ENCODE results near the gene RTN1. TPM values are rescaled to one million over a fixed set of nuclear protein-coding genes. Genes with fewer than 3 reads are reported as not detected.

The RTN1 gene
- total and polyA plus RNA-seq, 2 donors (not counting 1 experiment from before 2014, with no cell fraction given): 0.34 TPM; not detected in 1

DNA sequence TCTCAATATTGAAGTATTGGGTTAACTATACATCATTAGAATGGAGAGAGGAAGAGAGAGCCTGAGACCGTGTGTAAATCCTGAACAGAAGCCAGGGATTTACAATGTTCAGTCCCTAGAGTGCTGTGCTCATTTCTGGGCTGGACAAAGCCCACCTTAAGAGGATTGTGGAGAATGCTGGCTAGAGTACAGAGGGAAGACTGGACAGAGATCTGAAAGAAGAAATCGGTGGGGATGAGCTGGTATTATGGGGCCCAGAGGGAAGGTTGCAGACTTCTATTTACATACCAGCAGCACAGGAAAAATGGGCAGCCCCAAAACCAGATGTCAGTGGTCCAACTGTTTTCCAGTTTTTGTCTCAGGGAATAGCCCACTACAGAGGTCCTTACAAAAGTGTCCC, 42.3 kb downstream of the RTN1 start:
- Mint-ChIP-seq H3K9me3 (ENCODE audit: insufficient read depth) (no peaks in the 10 kb centered on the region), H3K27me3 (peaks cover 19% of the 10 kb centered on the region), H3K27ac (no peak overlapping the region), H3K4me3 (no peak overlapping the region), H3K4me1 (no peaks in the 10 kb centered on the region)
- ChIA-PET CTCF (no interaction called here), POLR2A (no interaction called here)
- Histone ChIP-seq H3K27me3 (replicated peaks in 1 of 4; ENCODE audit: control extremely low read depth in 1 of 4, control insufficient read depth in 3 of 4, insufficient read depth in 4 of 4, low read length in 3 of 4) (peaks cover 0 to 4% (median 0%) of the 10 kb centered on the region in 4 experiments), H3K9me3 (ENCODE audit: control extremely low read depth in 1 of 3, control insufficient read depth in 2 of 3, insufficient read depth in 1 of 3, low read length in 2 of 3) (no peaks in the 10 kb centered on the region), H2AFZ (ENCODE audit: insufficient read depth, low read depth, low read length, poor library complexity, severe bottlenecking) (no peak overlapping the region), H3K27ac (ENCODE audit: low read length in 2 of 2) (no peak overlapping the region), H4K20me1 (ENCODE audit: control insufficient read depth, insufficient read depth, low read length, poor library complexity, severe bottlenecking) (no peaks in the 10 kb centered on the region), H3K4me1 (ENCODE audit: control insufficient read depth in 2 of 2, insufficient read depth in 2 of 2, low read length in 2 of 2) (no peaks in the 10 kb centered on the region), H3K4me3 (ENCODE audit: control extremely low read depth in 1 of 5, extremely low read depth in 1 of 5, insufficient read depth in 1 of 5, low read depth in 2 of 5, low read length in 4 of 5) (no peak overlapping the region), H3K9ac (ENCODE audit: low read length) (no peak overlapping the region), H3K4me2 (replicated peaks; ENCODE audit: low read depth, low read length, poor library complexity, severe bottlenecking) (no peak overlapping the region), H3K36me3 (replicated peaks in 1 of 2; ENCODE audit: control extremely low read depth in 1 of 2, control insufficient read depth in 1 of 2, extremely low read depth in 1 of 2, insufficient read depth in 2 of 2, low read length in 1 of 2) (no peaks in the 10 kb centered on the region), H3K79me2 (ENCODE audit: control insufficient read depth, insufficient read depth, low read length) (no peaks in the 10 kb centered on the region)
- ATAC-seq (ENCODE audit: low read depth) (no peak), DNase-seq (no peak)
- intact Hi-C loops (cut with micrococcal nuclease): no loop called here
- 60% methylated on average over 1 of the region's 2 CpGs for WGBS (ENCODE audit: insufficient coverage)
- TF ChIP-seq EZH2 (IDR thresholded peaks at IDR 0.05; ENCODE audit: borderline replicate concordance, insufficient read depth, low read depth, low read length, poor library complexity, severe bottlenecking): no peak
- TF ChIP-seq, protein P1, sequence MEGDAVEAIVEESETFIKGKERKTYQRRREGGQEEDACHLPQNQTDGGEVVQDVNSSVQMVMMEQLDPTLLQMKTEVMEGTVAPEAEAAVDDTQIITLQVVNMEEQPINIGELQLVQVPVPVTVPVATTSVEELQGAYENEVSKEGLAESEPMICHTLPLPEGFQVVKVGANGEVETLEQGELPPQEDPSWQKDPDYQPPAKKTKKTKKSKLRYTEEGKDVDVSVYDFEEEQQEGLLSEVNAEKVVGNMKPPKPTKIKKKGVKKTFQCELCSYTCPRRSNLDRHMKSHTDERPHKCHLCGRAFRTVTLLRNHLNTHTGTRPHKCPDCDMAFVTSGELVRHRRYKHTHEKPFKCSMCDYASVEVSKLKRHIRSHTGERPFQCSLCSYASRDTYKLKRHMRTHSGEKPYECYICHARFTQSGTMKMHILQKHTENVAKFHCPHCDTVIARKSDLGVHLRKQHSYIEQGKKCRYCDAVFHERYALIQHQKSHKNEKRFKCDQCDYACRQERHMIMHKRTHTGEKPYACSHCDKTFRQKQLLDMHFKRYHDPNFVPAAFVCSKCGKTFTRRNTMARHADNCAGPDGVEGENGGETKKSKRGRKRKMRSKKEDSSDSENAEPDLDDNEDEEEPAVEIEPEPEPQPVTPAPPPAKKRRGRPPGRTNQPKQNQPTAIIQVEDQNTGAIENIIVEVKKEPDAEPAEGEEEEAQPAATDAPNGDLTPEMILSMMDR (IDR thresholded peaks at IDR 0.05): no peak

DNA sequence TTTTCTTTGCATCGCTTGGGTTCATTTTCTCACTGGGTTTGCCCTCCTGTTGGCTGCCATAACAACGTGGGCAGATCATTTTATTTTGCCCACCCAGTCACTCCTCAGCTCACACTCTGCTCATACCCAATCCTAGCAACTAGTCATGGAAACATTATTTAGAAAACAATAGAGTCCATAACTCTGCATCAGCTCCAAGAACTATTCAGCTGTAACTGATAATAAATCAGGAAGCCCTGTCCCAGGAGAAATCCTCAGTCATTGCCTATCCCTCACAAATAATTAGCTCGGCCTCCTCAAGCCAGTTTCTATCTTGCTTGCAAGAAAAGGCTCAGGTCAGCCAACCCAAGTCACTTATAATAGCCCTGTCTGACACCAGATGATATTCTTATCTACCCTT, 43.2 kb downstream of the RTN1 start:
- Histone ChIP-seq H3K4me2 (replicated peaks; ENCODE audit: low read depth, low read length, poor library complexity, severe bottlenecking) (no peak overlapping the region), H3K27ac (ENCODE audit: low read length in 2 of 2) (no peak overlapping the region), H3K4me3 (ENCODE audit: control extremely low read depth in 1 of 5, extremely low read depth in 1 of 5, insufficient read depth in 1 of 5, low read depth in 2 of 5, low read length in 4 of 5) (no peak overlapping the region), H3K79me2 (ENCODE audit: control insufficient read depth, insufficient read depth, low read length) (no peaks in the 10 kb centered on the region), H3K9ac (ENCODE audit: low read length) (no peak overlapping the region), H3K4me1 (ENCODE audit: control insufficient read depth in 2 of 2, insufficient read depth in 2 of 2, low read length in 2 of 2) (no peaks in the 10 kb centered on the region), H2AFZ (ENCODE audit: insufficient read depth, low read depth, low read length, poor library complexity, severe bottlenecking) (no peak overlapping the region), H3K9me3 (ENCODE audit: control extremely low read depth in 1 of 3, control insufficient read depth in 2 of 3, insufficient read depth in 1 of 3, low read length in 2 of 3) (no peaks in the 10 kb centered on the region), H3K36me3 (replicated peaks in 1 of 2; ENCODE audit: control extremely low read depth in 1 of 2, control insufficient read depth in 1 of 2, extremely low read depth in 1 of 2, insufficient read depth in 2 of 2, low read length in 1 of 2) (no peaks in the 10 kb centered on the region), H3K27me3 (replicated peaks in 1 of 4; ENCODE audit: control extremely low read depth in 1 of 4, control insufficient read depth in 3 of 4, insufficient read depth in 4 of 4, low read length in 3 of 4) (peaks cover 0 to 4% (median 0%) of the 10 kb centered on the region in 4 experiments), H4K20me1 (ENCODE audit: control insufficient read depth, insufficient read depth, low read length, poor library complexity, severe bottlenecking) (no peaks in the 10 kb centered on the region)
- no peak overlapping the region for H3K4me3 Mint-ChIP-seq
- ChIA-PET POLR2A (no interaction called here), CTCF (no interaction called here)
- TF ChIP-seq, protein P1 (IDR thresholded peaks at IDR 0.05): no peak
- no peak for TF ChIP-seq EZH2 (IDR thresholded peaks at IDR 0.05; ENCODE audit: borderline replicate concordance, insufficient read depth, low read depth, low read length, poor library complexity, severe bottlenecking)
- peaks cover 14% of the 10 kb centered on the region for H3K27me3 Mint-ChIP-seq
- H3K27ac Mint-ChIP-seq: no peak overlapping the region
- ATAC-seq (ENCODE audit: low read depth) (no peak), DNase-seq (no peak)
- intact Hi-C loops (cut with micrococcal nuclease): no loop called here
- WGBS (ENCODE audit: insufficient coverage): 100% methylated on average over 2 of the region's 3 CpGs
- no peaks in the 10 kb centered on the region for H3K4me1 Mint-ChIP-seq
- no peaks in the 10 kb centered on the region for H3K9me3 Mint-ChIP-seq (ENCODE audit: insufficient read depth)
